GM18907 (cell line): Measurements from ENCODE around the gene HSD11B1.

Source experiments
- ATAC-seq: cut with Tn5 transposase; IDR thresholded peaks from one replicate; pipeline ENCODE4 v1.9.1; 2021; ENCODE audit warnings: mild to moderate bottlenecking, moderate library complexity; ENCODE audit not compliant: unreplicated experiment

Gene HSD11B1

DNA sequence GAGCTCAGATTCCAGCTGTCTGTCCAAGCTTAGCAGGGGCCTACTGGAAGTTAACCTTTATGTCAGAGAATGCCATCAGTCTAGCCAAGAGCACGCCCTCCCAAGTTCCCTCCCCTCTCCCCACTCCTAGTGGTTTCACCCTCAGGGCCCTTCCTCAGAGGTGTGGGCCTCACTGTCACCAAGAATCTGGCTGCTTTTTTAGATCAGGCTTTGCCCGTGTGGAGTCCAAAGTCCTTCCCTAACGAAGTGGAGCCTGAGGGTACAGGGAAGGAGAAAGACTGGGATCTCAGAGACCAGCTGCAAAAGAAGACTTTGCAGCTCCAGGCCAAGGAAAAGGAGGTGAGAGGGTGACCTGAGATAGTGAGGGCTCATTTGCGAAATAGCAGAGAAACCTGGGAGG, 75.6 kb downstream of the HSD11B1 start:
- ATAC-seq = no peak

DNA sequence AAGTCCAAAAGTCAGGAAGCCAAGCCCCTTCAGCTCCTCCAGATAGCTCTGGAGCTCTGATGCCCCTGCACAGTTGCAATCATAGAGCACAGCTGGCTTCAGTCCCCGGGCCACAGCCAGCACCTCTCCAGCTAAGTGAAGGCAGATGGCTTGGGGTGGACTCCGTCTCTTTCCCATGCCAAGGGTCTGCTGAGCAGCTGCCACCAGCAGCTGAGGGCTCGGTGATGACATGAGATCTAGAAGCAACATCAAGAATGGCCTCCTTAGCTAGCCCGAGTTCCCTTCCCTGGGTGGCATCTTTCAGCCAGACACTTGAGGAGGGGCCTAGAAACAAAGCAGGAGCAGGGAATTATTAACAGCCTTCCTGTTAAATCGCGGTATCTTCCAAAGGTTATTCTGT, 78.7 kb downstream of the HSD11B1 start:
- no peak for ATAC-seq
